ENCODE data around the gene CDC42EP5. TPM values are rescaled to one million over a fixed set of nuclear protein-coding genes. Genes with fewer than 3 reads are reported as not detected.

Gene CDC42EP5
- total RNA-seq, 1 donor from 2014 or later, result 18.2 TPM

- DNase-seq (ENCODE audit: low read depth), result peak; percentile 36
- Histone ChIP-seq H3K4me3 (ENCODE audit: low read depth, low read length) (no peak overlapping the region), H3K36me3 (ENCODE audit: control insufficient read depth, insufficient read depth, low read length) (peaks cover 2% of the 10 kb centered on the region), H3K27me3 (ENCODE audit: control insufficient read depth, insufficient read depth, low read length) (no peaks in the 10 kb centered on the region)
- FAIRE-seq, result peak; percentile 50
- peak; percentile 62 for TF ChIP-seq CTCF (IDR thresholded peaks at IDR 0.05; ENCODE audit: insufficient read depth, low read length, severe bottlenecking)
Measured at GRCh38 chr19:54439174-54439851, 33.8 kb downstream of the CDC42EP5 start.

- TF ChIP-seq CTCF (IDR thresholded peaks at IDR 0.05; ENCODE audit: insufficient read depth, low read length, severe bottlenecking), result no peak
- no peak for FAIRE-seq
- no peak for DNase-seq (ENCODE audit: low read depth)
- H3K27me3 ChIP-seq (ENCODE audit: control insufficient read depth, insufficient read depth, low read length), result no peaks in the 10 kb centered on the region
- H3K4me3 ChIP-seq (ENCODE audit: low read depth, low read length), result no peak overlapping the region
- peaks cover 2% of the 10 kb centered on the region for H3K36me3 ChIP-seq (ENCODE audit: control insufficient read depth, insufficient read depth, low read length)
Measured at GRCh38 chr19:54436628-54437252, 36.4 kb downstream of the CDC42EP5 start.

- Histone ChIP-seq H3K36me3 (ENCODE audit: control insufficient read depth, insufficient read depth, low read length) (peaks cover 2% of the 10 kb centered on the region), H3K27me3 (ENCODE audit: control insufficient read depth, insufficient read depth, low read length) (no peaks in the 10 kb centered on the region), H3K4me3 (ENCODE audit: low read depth, low read length) (no peak overlapping the region)
- no peak for DNase-seq (ENCODE audit: low read depth)
- FAIRE-seq, result no peak
- TF ChIP-seq CTCF (IDR thresholded peaks at IDR 0.05; ENCODE audit: insufficient read depth, low read length, severe bottlenecking), result no peak
Measured at GRCh38 chr19:54436031-54436523, 37.0 kb downstream of the CDC42EP5 start.

- DNase-seq (ENCODE audit: low read depth) (no peak), FAIRE-seq (no peak)
- no peak for TF ChIP-seq CTCF (IDR thresholded peaks at IDR 0.05; ENCODE audit: insufficient read depth, low read length, severe bottlenecking)
- H3K27me3 ChIP-seq (ENCODE audit: control insufficient read depth, insufficient read depth, low read length), result no peaks in the 10 kb centered on the region
- H3K4me3 ChIP-seq (ENCODE audit: low read depth, low read length), result no peak overlapping the region
- H3K36me3 ChIP-seq (ENCODE audit: control insufficient read depth, insufficient read depth, low read length), result peaks cover 2% of the 10 kb centered on the region
Measured at GRCh38 chr19:54435551-54436016, 37.5 kb downstream of the CDC42EP5 start.

GRCh38 chr19:54434873-54435214, 38.3 kb downstream of the CDC42EP5 start:
- FAIRE-seq (no peak), DNase-seq (ENCODE audit: low read depth) (no peak)
- H3K27me3 ChIP-seq (ENCODE audit: control insufficient read depth, insufficient read depth, low read length), result no peaks in the 10 kb centered on the region
- peaks cover 2% of the 10 kb centered on the region for H3K36me3 ChIP-seq (ENCODE audit: control insufficient read depth, insufficient read depth, low read length)
- TF ChIP-seq CTCF (IDR thresholded peaks at IDR 0.05; ENCODE audit: insufficient read depth, low read length, severe bottlenecking), result no peak
- no peak overlapping the region for H3K4me3 ChIP-seq (ENCODE audit: low read depth, low read length)
